IPS-18c (cell line): Measurements from ENCODE around the gene GRK1.
"Not testable (repeated sequence)": the region's sequence is repeated elsewhere in the genome, so short reads cannot be mapped to it uniquely, and the experiment has no call there.

Experiments used
- H3K4me3 ChIP-seq: 2 replicates; pipeline ENCODE4 v1.7.0; 2013; ENCODE audit warnings: low read depth, mild to moderate bottlenecking, low read length, moderate library complexity; ENCODE audit not compliant: insufficient read depth
- H3K9me3 ChIP-seq: one replicate; pipeline ENCODE4 v1.6.1; 2013; ENCODE audit warnings: mild to moderate bottlenecking, low read length, moderate library complexity; ENCODE audit not compliant: control insufficient read depth, insufficient read depth

The GRK1 gene

GRCh38 chr13:113743366-113744195, 76.6 kb downstream of the GRK1 start:
- H3K9me3 ChIP-seq: no peaks in the 10 kb centered on the region

DNA sequence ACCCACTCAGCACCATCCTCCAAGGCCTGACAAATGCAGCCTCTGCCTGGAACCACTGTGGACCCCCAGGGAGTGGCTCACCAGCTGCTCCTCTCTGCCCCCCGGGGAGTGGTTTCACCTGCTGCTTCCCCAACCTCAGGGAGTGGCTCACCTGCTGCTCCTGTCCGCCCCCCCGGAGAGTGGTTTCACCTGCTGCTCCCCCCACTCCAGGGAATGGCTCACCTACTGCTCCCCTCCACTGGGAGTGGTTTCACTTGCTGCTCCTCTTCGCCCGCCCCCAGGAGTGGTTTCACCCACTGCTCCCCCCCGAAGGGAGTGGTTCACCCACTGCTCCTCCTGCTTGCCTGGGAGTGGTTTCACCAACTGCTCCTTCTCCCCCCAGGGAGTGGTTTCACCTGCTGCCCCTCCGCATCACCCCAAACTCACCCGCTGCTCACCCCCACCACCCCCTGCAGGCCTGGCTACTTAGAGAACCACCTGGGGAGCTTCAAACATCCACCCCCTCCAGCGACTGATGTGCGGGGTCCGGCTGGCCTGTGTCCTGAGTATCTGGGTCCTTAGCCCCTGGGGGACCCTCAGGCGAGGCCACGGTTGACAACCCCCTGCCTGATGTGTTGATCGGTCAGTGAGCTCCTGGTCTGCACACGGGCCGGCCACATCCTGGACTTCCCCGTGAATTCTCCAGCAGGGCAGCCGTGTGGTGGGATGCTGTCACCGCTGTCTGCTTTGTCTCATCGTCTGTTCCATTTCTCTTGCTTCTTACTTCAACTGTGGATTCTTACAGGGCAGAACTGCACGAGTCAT, 77.4 kb downstream of the GRK1 start:
- no peaks in the 10 kb centered on the region for H3K9me3 ChIP-seq
- no peak overlapping the region for H3K4me3 ChIP-seq

More at GRCh38 chr13:113743366-113744195, 76.6 kb downstream of the GRK1 start:
- no peak overlapping the region for H3K4me3 ChIP-seq

- no peak overlapping the region for H3K4me3 ChIP-seq
- no peaks in the 10 kb centered on the region for H3K9me3 ChIP-seq
Measured at GRCh38 chr13:113745059-113745458, 78.0 kb downstream of the GRK1 start.

DNA sequence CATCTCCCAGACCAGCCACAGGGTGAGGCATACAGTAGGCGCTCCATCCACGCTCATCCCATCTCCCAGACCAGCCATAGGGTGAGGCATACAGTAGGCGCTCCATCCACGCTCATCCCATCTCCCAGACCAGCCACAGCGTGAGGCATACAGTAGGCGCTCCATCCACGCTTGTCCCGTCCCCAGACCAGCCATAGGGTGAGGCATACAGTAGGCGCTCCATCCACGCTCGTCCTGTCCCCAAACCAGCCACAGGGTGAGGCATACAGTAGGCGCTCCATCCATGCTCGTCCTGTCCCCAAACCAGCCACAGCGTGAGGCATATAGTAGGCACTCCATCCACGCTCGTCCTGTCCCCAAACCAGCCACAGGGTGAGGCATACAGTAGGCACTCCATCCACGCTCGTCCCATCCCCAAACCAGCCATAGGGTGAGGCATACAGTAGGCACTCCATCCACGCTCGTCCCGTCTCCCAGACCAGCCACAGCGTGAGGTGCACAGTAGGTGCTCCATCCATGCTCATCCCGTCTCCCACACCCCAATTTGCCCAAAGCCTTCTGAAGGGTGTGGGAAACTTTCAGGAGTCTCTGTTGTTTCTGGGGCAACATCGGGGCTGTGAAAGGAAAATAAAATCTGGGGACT, 78.6 kb downstream of the GRK1 start:
- H3K4me3 ChIP-seq: not testable (repeated sequence)

GRCh38 chr13:113746143-113746525, 79.1 kb downstream of the GRK1 start:
- Histone ChIP-seq H3K9me3 (no peaks in the 10 kb centered on the region), H3K4me3 (no peak overlapping the region)

More for the DNA sequence above, 78.6 kb downstream of the GRK1 start:
- not testable (repeated sequence) for H3K9me3 ChIP-seq

GRCh38 chr13:113746671-113747070, 79.7 kb downstream of the GRK1 start:
- no peak overlapping the region for H3K4me3 ChIP-seq
- H3K9me3 ChIP-seq: no peaks in the 10 kb centered on the region

DNA sequence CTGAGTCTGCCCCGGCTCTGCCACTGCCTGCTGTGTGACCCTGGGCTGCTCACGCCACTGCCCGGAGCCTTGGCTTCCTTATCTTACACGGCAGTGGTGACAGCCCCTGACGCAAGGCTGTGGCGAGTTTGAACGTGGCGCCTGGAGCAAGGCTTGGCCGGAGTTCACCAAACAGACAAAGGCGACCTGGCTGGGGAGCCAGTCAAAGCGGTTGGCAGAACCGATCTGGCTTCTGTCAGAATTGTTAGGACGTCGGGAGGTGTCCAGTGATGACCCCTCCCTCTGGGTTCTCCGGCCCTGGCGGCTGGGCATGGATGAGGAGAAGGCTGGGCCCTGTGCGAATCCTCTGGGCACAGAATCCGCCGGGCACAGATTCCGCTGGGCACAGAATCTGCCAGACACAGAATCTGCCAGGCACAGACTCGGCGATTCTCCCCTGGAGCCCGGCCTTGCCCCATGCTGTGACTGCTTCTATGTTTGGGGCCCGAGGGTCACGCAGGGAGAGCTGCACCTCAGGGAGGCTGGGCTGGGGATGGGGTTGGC, 80.3 kb downstream of the GRK1 start:
- no peak overlapping the region for H3K4me3 ChIP-seq
- no peaks in the 10 kb centered on the region for H3K9me3 ChIP-seq

GRCh38 chr13:113748101-113748861, 81.3 kb downstream of the GRK1 start:
- Histone ChIP-seq H3K4me3 (no peak overlapping the region), H3K9me3 (no peaks in the 10 kb centered on the region)

DNA sequence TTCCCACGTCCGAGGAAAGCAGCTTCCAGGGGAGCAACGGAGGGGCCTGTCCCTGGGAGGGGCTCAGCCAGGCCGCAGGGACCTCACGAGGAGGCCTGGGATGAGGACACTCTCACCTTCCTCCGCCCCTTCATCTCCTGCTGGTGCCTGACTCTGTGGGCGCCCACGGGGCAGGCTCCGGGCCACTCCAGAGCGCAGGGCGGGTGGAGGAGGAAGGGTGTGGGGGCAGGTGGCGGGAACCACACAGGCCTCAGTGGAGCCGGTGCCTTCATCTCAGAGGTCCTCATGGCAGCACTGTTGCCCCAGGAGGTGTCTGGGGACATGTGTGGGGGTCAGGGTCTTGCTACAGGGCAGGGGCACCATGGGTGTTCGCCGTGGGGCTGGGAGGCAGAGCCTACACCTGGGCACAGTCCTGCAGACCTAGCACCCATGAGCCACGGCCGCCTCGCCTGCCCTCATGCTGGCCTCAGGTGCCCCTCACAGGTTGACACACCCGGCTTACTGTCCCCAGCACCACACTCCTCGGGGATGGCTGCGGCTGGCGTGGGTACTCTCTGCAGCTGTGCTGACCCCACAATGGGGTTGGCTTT, 81.9 kb downstream of the GRK1 start:
- Histone ChIP-seq H3K9me3 (no peaks in the 10 kb centered on the region), H3K4me3 (no peak overlapping the region)

DNA sequence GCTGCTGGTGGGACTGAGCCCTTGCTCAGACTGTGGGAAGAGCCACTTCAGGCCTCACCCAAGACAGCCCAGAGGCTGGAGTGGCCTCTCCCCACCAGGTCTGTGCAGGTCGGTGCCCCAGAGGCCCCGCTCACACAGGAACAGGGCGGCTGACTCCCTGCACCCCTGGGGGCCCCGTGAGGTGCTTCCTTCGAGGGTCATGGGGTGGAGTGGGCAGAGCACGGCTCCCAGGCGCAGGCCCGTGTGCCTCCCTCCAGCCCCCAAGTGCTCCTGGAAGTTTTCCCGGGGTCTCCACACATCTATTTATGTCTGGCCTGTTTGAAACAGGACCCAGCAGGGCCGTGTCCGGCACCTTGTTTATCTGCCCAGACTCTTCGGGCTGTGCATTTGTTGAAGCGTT, 82.5 kb downstream of the GRK1 start:
- no peak overlapping the region for H3K4me3 ChIP-seq
- no peaks in the 10 kb centered on the region for H3K9me3 ChIP-seq

DNA sequence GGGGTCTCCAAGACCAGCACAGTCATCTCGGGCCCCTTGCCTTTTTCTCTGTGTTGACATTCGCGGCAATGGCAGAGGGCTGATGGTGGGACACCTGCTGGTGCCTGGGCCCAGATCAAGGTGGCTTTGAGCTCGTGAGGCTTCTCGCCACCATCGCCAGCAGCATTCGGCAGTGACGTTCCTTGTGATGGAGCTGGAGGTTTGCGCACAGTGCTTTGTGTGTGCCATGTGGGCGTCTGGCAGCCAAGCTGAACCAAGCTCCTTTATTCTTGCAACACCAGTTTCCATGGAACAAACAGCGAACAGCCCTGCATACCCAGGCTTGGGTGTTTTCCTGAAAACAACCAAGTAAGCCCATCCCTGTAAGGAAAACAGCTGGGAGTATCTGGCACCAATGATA, 82.9 kb downstream of the GRK1 start:
- H3K4me3 ChIP-seq: no peak overlapping the region
- no peaks in the 10 kb centered on the region for H3K9me3 ChIP-seq

GRCh38 chr13:113750554-113751399, 83.8 kb downstream of the GRK1 start:
- Histone ChIP-seq H3K4me3 (no peak overlapping the region), H3K9me3 (no peaks in the 10 kb centered on the region)

- Histone ChIP-seq H3K9me3 (no peaks in the 10 kb centered on the region), H3K4me3 (no peak overlapping the region)
Measured at GRCh38 chr13:113751491-113751890, 84.5 kb downstream of the GRK1 start.

GRCh38 chr13:113752211-113752986, 85.4 kb downstream of the GRK1 start:
- not testable (repeated sequence) for H3K4me3 ChIP-seq

DNA sequence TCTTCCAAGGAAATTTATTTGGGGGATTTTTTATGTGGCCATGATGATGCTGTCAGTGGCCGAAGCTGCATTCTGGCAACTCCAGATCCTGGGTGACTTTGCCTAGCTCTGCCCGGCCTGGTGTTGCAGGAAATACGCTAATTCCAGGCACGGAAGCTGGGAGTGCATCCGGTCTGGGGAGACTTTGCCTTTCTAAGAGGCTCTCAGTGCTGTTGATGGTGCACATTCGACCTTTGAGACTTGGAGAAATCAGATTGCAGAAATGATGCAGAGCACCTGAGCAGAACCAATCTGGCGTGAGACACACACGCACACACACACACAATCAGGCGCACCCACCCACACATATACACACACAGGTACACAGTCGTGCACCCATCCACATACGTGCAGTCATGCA, 86.2 kb downstream of the GRK1 start:
- Histone ChIP-seq H3K9me3 (no peaks in the 10 kb centered on the region), H3K4me3 (no peak overlapping the region)

More at GRCh38 chr13:113752211-113752986, 85.4 kb downstream of the GRK1 start:
- H3K9me3 ChIP-seq: not testable (repeated sequence)
